Dermis blood vessel endothelial cell (primary cell): ENCODE results near the gene RCOR2. TPM values are rescaled to one million over a fixed set of nuclear protein-coding genes. Genes with fewer than 3 reads are reported as not detected.
"Not testable (repeated sequence)": the region's sequence is repeated elsewhere in the genome, so short reads cannot be mapped to it uniquely, and the experiment has no call there.

Experiments
- DNase-seq: peaks from one replicate; pipeline ENCODE4 v3.0.0; 2010
- total RNA-seq: library from RNA; depleted of rRNA; stranded (reverse); fragments of >200 nt; gene quantifications from 2 replicates; pipeline ENCODE4 v1.2.3, GENCODE V29; 2014

Gene RCOR2
- total RNA-seq: 0.09 and 0.17 TPM in 2 replicates

GRCh38 chr11:63916837-63917691 lies at the start of gene RCOR2:
Gene RCOR2, minus strand, starts transcription at chr11:63917164. Its CDS starts 708 bp downstream, at chr11:63916456.
- DNase-seq: peak; percentile 74

DNA sequence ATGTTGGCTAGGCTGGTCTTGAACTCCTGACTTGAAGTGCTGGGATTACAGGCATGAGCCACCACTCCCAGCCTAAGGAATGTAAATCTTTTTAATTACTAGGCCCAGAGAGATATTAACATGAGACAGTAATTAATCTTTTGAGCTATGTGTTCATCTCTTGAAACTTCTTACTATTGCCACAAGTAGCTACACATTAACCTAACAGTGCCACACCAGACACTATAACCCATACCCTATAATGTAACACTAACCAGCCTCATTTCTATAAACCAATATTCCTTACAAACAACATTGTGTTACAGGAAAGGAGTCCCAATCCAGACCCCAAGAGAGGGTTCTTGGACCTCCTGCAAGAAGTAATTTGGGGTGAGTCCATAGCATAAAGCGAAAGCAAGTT lies 49.5 kb upstream of the RCOR2 start:
- DNase-seq: no peak

DNA sequence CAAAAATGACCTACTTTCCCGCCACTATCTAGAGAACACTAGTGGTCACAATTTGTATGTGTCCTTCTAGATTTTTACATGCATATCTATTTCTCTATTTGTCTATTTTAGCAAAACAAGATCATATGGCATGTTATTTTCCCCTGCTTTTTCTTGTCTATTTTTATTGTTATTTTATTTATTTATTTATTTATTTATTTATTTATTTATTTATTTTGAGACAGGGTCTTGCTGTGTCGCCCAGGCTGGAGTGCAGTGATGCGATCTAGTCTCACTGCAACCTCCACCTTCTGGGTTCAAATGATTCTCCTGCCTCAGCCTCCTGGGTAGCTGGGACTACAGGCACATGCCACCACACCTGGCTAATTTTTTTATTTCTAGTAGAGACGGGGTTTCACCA lies 46.9 kb upstream of the RCOR2 start:
- DNase-seq: not testable (repeated sequence)

DNA sequence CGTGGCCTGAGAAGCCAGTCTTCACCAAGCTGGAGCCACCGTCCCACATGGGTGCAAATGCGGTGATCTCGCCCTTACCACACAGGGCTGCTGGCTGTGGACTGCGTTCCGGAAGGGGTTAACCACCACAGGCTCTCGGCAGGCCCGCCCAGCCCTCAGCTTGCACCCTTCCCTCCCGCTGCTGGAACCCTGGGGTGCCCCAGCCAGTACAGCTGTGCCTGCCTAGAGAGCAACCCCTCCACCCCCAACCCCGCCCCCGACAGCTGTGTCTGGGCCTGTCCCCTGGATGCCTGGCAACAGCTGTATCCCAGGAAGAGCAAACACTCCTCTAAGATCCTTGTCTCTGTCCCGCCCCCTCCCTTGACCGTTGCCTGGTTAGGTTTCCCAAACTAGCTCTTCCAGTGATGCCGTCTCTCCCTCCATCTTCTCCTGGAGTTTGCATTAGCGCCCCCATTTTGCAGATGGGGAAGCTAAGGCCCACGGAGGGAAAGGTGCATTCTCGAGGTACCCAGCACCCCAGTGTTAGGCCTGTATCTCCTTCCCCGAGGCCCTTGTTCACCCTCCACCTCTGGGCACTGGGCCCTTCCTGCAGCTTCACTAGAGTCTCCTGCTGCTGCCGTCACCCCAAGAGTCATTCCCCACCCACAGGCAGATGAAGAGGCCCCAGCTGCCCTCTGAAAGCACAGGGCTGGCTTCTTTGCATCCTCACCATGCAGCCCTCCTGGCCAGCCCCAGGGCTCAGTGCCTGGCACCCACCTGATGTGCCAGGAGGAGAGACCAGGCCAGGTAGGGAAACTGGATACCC lies 44.8 kb upstream of the RCOR2 start:
- DNase-seq: no peak

- DNase-seq: no peak
Measured at GRCh38 chr11:63958008-63958407, 41.0 kb upstream of the RCOR2 start.

GRCh38 chr11:63952570-63952969 lies 35.6 kb upstream of the RCOR2 start:
- no peak for DNase-seq

DNA sequence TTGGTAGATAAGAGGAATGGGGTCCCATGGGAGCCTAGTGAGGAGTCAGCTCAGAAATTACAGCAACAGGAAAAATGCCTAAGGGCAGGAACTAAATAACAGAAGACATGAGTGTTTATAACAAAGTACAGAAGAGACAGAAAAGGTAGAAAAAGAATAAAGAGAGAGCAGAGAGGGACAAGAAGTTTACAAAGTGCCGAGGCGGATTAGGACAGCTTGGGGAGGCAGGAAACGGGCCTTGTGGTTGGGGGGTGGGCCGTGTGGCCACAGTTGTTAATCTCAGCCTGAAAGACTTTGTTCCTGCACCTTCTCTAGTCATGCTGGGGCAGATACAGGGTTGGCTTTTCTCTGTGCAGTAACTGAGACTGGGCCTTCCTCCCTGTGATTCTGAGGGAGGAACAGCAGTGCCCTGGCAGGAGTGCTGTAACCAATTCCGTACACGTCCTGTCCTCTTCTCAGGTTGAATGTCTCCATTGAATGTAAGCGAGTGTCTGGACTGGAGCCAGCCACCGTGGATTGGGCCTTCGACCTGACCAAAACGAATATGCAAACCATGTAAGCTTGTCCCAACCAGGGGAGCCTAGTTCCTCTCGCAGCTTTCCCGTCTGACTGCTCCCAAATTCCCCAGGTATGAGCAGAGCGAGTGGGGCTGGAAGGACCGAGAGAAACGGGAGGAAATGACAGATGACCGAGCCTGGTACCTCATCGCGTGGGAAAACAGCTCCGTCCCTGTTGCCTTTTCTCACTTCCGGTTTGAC lies 35.0 kb upstream of the RCOR2 start:
- no peak for DNase-seq

DNA sequence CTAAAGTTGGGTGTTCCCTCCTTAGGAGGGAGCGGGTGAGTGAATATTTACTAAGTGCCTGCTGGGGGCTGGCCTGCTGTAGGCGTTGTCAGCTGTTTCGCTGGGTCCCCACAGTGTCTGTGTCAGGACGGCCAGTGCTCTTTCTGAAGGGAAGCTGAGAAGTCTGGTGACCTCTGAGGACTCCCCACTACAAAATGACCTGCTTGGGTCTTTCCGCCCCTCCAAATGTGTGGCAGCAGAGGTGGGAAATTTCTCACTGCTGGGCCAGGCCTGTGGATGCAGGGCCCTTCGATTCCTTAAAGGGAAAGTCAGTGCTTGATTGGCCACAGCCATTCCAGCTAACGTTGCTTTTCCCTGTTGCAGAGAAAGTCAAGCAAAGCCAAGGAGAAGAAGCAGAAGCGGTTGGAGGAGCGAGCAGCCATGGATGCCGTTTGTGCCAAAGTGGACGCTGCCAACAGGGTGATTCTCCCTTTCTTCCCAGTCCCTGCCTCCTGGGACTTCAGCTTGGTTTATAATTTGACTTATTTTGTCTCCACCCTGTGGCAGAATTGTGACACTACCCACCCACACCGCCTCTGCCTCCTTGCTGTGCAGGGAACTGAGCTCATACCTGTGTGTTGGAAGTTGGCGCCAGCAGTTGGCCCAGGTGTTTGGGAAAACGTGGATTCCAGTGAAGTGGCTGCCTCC lies 28.7 kb upstream of the RCOR2 start:
- peak; percentile 78 for DNase-seq

- DNase-seq: no peak
Measured at GRCh38 chr11:63944987-63945386, 28.0 kb upstream of the RCOR2 start.

GRCh38 chr11:63942803-63943202 lies 25.8 kb upstream of the RCOR2 start:
- DNase-seq: no peak

DNA sequence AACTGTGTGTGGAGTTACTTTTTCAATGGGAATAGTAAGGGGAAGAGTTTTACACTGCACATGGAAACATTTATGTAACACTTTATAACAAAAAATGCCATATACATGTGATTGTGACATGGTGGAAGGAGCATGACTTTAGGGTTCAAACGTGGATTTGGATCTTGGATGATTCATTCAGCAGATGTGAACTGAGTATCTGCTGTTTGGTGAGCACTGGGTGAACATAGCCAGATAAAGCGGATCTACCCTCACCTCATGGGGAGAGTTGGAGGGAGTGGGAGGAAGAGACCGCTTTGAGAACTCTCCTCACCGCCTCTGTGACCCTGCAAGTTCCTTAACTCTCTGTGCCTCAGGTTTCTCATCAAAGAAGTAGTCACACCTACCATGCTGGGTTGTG lies 24.9 kb upstream of the RCOR2 start:
- DNase-seq: no peak

GRCh38 chr11:63940786-63941185 lies 23.8 kb upstream of the RCOR2 start:
- no peak for DNase-seq

- peak; percentile 41 for DNase-seq
Measured at GRCh38 chr11:63939397-63939891, 22.5 kb upstream of the RCOR2 start.

DNA sequence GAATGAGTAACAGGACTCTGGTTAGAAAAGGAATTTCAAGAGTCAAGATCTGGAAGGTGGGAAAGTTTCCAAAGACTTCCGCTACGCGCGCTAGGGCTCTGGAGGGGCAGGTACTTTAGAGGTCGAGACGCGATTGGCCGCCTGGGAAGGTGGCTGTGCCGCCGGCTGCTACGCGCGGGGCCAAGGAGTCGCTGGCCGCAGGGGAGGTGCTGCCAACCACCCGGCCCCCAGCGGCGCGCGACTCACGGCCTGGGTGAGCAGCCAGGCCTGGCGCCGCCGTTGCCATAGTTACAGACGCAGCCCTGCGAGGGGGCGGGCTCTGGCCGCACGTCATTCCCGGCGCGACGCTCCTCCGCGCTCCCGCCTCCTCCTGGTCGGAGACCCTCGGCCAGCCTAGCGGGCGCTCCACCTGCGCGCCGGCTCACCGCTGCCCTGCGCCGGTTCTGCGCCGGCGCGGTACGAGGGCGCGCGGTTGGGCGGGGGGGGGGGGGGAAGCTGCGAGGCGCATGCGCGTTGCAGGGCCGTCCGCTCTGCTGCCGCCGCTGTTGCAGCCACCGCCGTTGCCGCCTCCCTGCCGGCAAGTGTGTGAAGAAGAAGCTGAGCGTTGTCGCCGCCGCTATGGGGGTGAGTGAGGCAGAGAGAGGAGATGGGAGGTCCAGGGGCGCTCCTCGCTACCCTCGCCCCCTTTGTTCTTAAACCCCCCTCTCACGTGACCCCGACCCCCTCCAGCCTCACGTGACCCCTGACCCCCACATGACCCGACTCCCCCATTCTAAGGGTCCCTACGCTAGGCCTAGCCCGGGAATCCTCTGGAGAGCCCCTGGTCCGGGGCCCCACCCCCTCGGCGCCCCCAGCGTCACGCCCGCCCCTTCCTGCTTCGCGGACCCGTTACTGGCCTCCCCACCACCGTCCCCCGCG lies 21.8 kb upstream of the RCOR2 start, which contains the start of gene NAA40:
TSS of gene NAA40 (plus strand) at position 524 of the 918 bp plus-strand sequence. CDS start at position 619, 95 bp downstream.
- DNase-seq: peak; percentile 97

- DNase-seq: no peak
Measured at GRCh38 chr11:63937713-63938478, 20.9 kb upstream of the RCOR2 start.

DNA sequence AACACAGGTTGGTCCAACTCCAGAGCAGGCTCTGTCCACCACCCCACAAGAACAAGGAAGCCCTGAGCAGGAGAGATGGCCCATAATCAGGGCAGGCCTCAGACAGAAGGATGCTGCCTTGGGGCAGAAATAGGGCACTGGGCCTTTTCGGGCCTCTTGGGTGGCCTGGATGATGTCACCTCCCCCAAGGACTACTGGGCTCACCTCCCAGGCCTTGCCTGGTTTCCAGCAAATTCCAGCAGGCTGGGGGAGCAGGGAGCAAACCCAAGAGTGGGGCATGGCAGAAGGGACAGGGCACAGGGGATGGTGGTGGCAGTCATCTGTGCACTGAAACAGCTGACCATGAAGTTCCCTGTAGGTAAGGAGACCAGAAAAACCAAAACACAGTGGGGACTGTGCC lies 16.5 kb upstream of the RCOR2 start:
- no peak for DNase-seq

DNA sequence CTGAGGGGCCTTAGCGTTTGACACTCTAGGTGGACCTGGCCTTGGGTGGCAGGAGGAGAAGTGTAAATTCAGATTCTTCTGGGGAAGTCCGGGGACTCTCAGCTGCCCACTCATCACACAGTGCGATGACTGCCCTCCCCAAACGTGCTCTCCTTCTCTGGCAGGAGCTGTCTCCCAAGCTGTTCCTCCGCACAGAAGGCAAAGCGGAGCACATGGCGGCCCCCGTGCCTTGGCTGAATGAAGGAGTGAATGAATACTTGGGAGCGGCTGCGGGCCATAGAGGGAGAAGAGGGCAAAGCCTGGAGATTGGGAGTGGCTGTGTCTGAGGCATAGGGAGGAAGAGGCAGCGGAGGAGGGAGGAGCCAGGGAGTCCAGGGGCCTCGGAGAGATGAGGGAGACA lies 14.9 kb upstream of the RCOR2 start:
- no peak for DNase-seq

GRCh38 chr11:63931045-63931444 lies 14.1 kb upstream of the RCOR2 start:
- DNase-seq: no peak

- no peak for DNase-seq
Measured at GRCh38 chr11:63929616-63930015, 12.7 kb upstream of the RCOR2 start.

DNA sequence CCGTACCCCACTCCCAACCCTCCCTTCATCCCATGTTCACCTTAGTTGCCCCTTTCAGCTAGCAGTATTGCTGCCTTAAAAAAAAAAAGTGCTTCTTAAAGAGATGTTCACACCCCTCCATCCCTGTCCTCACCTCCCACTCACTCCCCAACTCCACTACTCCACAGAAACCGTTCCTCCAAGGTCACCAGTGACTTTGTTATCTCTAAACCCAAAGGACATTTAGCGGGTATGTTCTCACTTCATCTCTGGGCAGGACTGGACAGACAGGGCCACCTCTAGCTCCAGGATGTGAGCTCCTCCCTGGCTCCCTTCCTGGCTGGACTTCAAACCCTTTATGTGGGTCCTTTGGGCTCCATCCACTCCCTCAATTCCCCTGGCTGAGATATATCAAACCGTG lies 6.4 kb upstream of the RCOR2 start:
- no peak for DNase-seq
